Chondrocyte (in vitro differentiated cells): ENCODE measurements around the gene SP1. TPM values are rescaled to one million over a fixed set of nuclear protein-coding genes. Genes with fewer than 3 reads are reported as not detected.
"Not testable (repeated sequence)": the region's sequence is repeated elsewhere in the genome, so short reads cannot be mapped to it uniquely, and the experiment has no call there.

Source experiments
- DNase-seq: peaks from one replicate; pipeline ENCODE4 v3.0.0; 2021; ENCODE audit warnings: mixed read lengths, low spot score
- H3K27ac Mint-ChIP-seq: one replicate; pipeline ENCODE4 v1.8.0; 2021; ENCODE audit warnings: mild to moderate bottlenecking, moderate library complexity, mixed read lengths; ENCODE audit not compliant: unreplicated experiment
- H3K27me3 Mint-ChIP-seq: 2 replicates; pipeline ENCODE4 v1.8.0; 2021; ENCODE audit warnings: low read depth, mixed read lengths
- H3K36me3 Mint-ChIP-seq: 2 replicates; pipeline ENCODE4 v1.8.0; 2021; ENCODE audit warnings: low read depth, mixed read lengths
- H3K4me1 Mint-ChIP-seq: 2 replicates; pipeline ENCODE4 v1.8.0; 2021; ENCODE audit warnings: low read depth, mild to moderate bottlenecking, mixed read lengths
- H3K4me3 Mint-ChIP-seq: one replicate; pipeline ENCODE4 v1.8.0; 2021; ENCODE audit warnings: mild to moderate bottlenecking, moderate library complexity, mixed read lengths; ENCODE audit not compliant: unreplicated experiment
- H3K9me3 Mint-ChIP-seq: 2 replicates; pipeline ENCODE4 v1.8.0; 2021; ENCODE audit warnings: low read depth, mixed read lengths
- CTCF ChIP-seq: fragments of 200-600 bp; sonication (generic); IDR thresholded peaks from 2 replicates; pipeline ENCODE4 v1.5.0; 2021; ENCODE audit warnings: antibody characterized with exemption, mild to moderate bottlenecking, moderate library complexity
- long read RNA-seq: library from polyadenylated mRNA; stranded (forward); transcript quantifications from one replicate; pipeline ENCODE4 v2.0.0, GENCODE V29; 2021
- total RNA-seq: library from RNA; stranded (reverse); gene quantifications from 3 replicates; pipeline ENCODE4 v1.2.1, GENCODE V29; 2021

SP1 gene
- total RNA-seq = 57.1 to 59.7 TPM (median 59.0 TPM) in 3 replicates
- long read RNA-seq, partial matches to known transcripts = 6 of 15 reads
- long read RNA-seq, other reads (novel, unspliced or antisense) = 6 of 15 reads

- peaks cover 39% of the 10 kb centered on the region for H3K4me1 Mint-ChIP-seq
- no peaks in the 10 kb centered on the region for H3K9me3 Mint-ChIP-seq
- peak within 1 kb of the TSS; percentile 83 for H3K4me3 Mint-ChIP-seq
Observed at GRCh38 chr12:53380104-53380793, at the start of gene SP1. Gene SP1 (plus strand): TSS chr12:53380176. CDS start chr12:53380292, 116 bp downstream.

GRCh38 chr12:53330671-53331070, 49.3 kb upstream of the SP1 start:
- DNase-seq = no peak
- Mint-ChIP-seq H3K4me1 (peaks cover 4% of the 10 kb centered on the region), H3K9me3 (no peaks in the 10 kb centered on the region), H3K27ac (no peak overlapping the region), H3K36me3 (no peaks in the 10 kb centered on the region), H3K4me3 (no peak overlapping the region), H3K27me3 (peaks cover 5% of the 10 kb centered on the region)
- TF ChIP-seq CTCF = no peak

More at GRCh38 chr12:53380104-53380793, at the start of gene SP1:
- H3K36me3 Mint-ChIP-seq = peaks cover 22% of the 10 kb centered on the region
- no peak for TF ChIP-seq CTCF
- peak; percentile 97 for DNase-seq
- peak within 1 kb of the TSS; percentile 96 for H3K27ac Mint-ChIP-seq
- no peaks in the 10 kb centered on the region for H3K27me3 Mint-ChIP-seq

- not testable (repeated sequence) for DNase-seq, H3K27ac Mint-ChIP-seq, H3K9me3 Mint-ChIP-seq, H3K4me3 Mint-ChIP-seq, H3K4me1 Mint-ChIP-seq, H3K36me3 Mint-ChIP-seq
- H3K27me3 Mint-ChIP-seq = peaks cover 15% of the 10 kb centered on the region
Observed at GRCh38 chr12:53332339-53332738, 47.6 kb upstream of the SP1 start.

GRCh38 chr12:53332744-53333143, 47.2 kb upstream of the SP1 start:
- DNase-seq = no peak
- Mint-ChIP-seq H3K9me3 (no peaks in the 10 kb centered on the region), H3K27ac (no peak overlapping the region), H3K36me3 (no peaks in the 10 kb centered on the region), H3K4me1 (no peaks in the 10 kb centered on the region), H3K27me3 (peaks cover 19% of the 10 kb centered on the region), H3K4me3 (no peak overlapping the region)
- TF ChIP-seq CTCF = no peak

GRCh38 chr12:53333289-53333688, 46.7 kb upstream of the SP1 start:
- Mint-ChIP-seq H3K27ac (no peak overlapping the region), H3K4me3 (no peak overlapping the region), H3K9me3 (no peaks in the 10 kb centered on the region), H3K4me1 (no peaks in the 10 kb centered on the region), H3K36me3 (no peaks in the 10 kb centered on the region), H3K27me3 (peaks cover 23% of the 10 kb centered on the region)
- TF ChIP-seq CTCF = no peak
- DNase-seq = no peak

GRCh38 chr12:53333845-53334244, 46.1 kb upstream of the SP1 start:
- Mint-ChIP-seq H3K27me3 (peaks cover 25% of the 10 kb centered on the region), H3K36me3 (no peaks in the 10 kb centered on the region), H3K4me3 (no peak overlapping the region), H3K4me1 (no peaks in the 10 kb centered on the region), H3K27ac (no peak overlapping the region), H3K9me3 (no peaks in the 10 kb centered on the region)
- no peak for DNase-seq
- no peak for TF ChIP-seq CTCF
